HepG2 (cell line): ENCODE results near the gene RAB15. TPM values are rescaled to one million over a fixed set of nuclear protein-coding genes. Genes with fewer than 3 reads are reported as not detected.
A peak's percentile ranks its signal among the peaks of the same experiment; 100 is the strongest.

Experiments
- ARID2 ChIP-seq: sonication (generic); formaldehyde crosslinking; IDR thresholded peaks from 2 replicates; pipeline ENCODE4 v1.8.1; 2022; ENCODE audit warnings: mild to moderate bottlenecking, missing genetic modification reagents, borderline replicate concordance
- HIC2 ChIP-seq: sonication (generic); formaldehyde crosslinking; IDR thresholded peaks from 2 replicates; pipeline ENCODE4 v1.9.0; 2022; ENCODE audit warnings: low read depth, missing genetic modification reagents
- MAFF ChIP-seq: IDR thresholded peaks from 2 replicates; pipeline ENCODE4 v1.6.1; 2011; ENCODE audit warnings: low read depth, low read length, improper control_type of control experiment
- MLXIP ChIP-seq: sonication (generic); formaldehyde crosslinking; IDR thresholded peaks from 2 replicates; pipeline ENCODE4 v1.9.0; 2021; ENCODE audit warnings: missing genetic modification reagents, borderline replicate concordance
- MTERF4 ChIP-seq: sonication (generic); formaldehyde crosslinking; IDR thresholded peaks from 2 replicates; pipeline ENCODE4 v1.8.0; 2023; ENCODE audit warnings: mild to moderate bottlenecking, missing genetic modification reagents
- MXD1 ChIP-seq: sonication (generic); formaldehyde crosslinking; IDR thresholded peaks from 2 replicates; pipeline ENCODE4 v1.4.0; 2020; ENCODE audit warnings: mild to moderate bottlenecking, missing genetic modification reagents
- NFYB ChIP-seq: sonication (generic); formaldehyde crosslinking; IDR thresholded peaks from 2 replicates; pipeline ENCODE4 v1.4.0; 2020; ENCODE audit warnings: missing genetic modification reagents
- REST ChIP-seq, 2 experiments: IDR thresholded peaks; 2 replicates each; pipeline ENCODE4 v1.6.1; 2011 to 2012; ENCODE audit warnings: low read length in 2 of 2, borderline replicate concordance in 1 of 2, low read depth in 1 of 2, mild to moderate bottlenecking in 1 of 2, moderate library complexity in 1 of 2
- SIX4 ChIP-seq: sonication (generic); formaldehyde crosslinking; IDR thresholded peaks from 2 replicates; pipeline ENCODE4 v1.4.0; 2020; ENCODE audit warnings: missing genetic modification reagents
- TARDBP ChIP-seq: sonication (generic); formaldehyde crosslinking; IDR thresholded peaks from 2 replicates; pipeline ENCODE4 v1.8.0; 2022; ENCODE audit warnings: mild to moderate bottlenecking, missing genetic modification reagents
- TRAFD1 ChIP-seq: sonication (generic); formaldehyde crosslinking; IDR thresholded peaks from 2 replicates; pipeline ENCODE4 v1.5.1; 2020; ENCODE audit warnings: missing genetic modification reagents, mild to moderate bottlenecking, borderline replicate concordance
- ZC3H13 ChIP-seq: sonication (generic); formaldehyde crosslinking; IDR thresholded peaks from 2 replicates; pipeline ENCODE4 v1.8.1; 2023; ENCODE audit warnings: mild to moderate bottlenecking, missing genetic modification reagents, moderate library complexity
- ZFX ChIP-seq: sonication (generic); formaldehyde crosslinking; IDR thresholded peaks from 2 replicates; pipeline ENCODE4 v1.4.0; 2020; ENCODE audit warnings: mild to moderate bottlenecking, low read depth, missing genetic modification reagents, moderate library complexity
- ZNF503 ChIP-seq: sonication (generic); formaldehyde crosslinking; IDR thresholded peaks from 2 replicates; pipeline ENCODE4 v1.4.0; 2020; ENCODE audit warnings: missing genetic modification reagents
- polyA plus RNA-seq, 8 experiments: library from polyadenylated mRNA; depleted of rRNA in 3 of 8; stranded (reverse) in 7 of 8; unstranded in 1 of 8; fragments of >200 nt; fragmentation: Illumina TruSeq in 4 of 8; extraction: Trizol in 4 of 8; gene quantifications; 2 replicates each; pipeline versions ENCODE4 v1.2.1 to v1.2.3, GENCODE V29; 2011 to 2016; ENCODE audit warnings: low read depth in 4 of 8, missing spikeins in 1 of 8, mixed read lengths in 1 of 8; ENCODE audit not compliant: insufficient read depth in 1 of 8
- total RNA-seq, 5 experiments: library from RNA; depleted of rRNA; stranded (reverse); fragments of >200 nt; fragmentation: Illumina TruSeq; extraction: Trizol; gene quantifications; 2 replicates each; pipeline ENCODE4 v1.2.3, GENCODE V29; 2016; ENCODE audit warnings: low read depth in 1 of 5

The RAB15 gene
- total and polyA plus RNA-seq, 2 of the 13 experiments (the other 11 are each of a cell fraction or from before 2014, with no cell fraction given), result 7.4 to 18.5 TPM

GRCh38 chr14:64942531-64943111, 29.5 kb downstream of the RAB15 start, which contains the start of gene GPX2 (continued):
- TF ChIP-seq NFYB (CRISPR knock-in tag) (0 out of 2 replicates have a peak, but pooled peaks have one; percentile 9), MXD1 (no peak), ZNF503 (CRISPR knock-in tag) (peak; percentile 85; the same call in 1 of the 2 replicates), TARDBP (CRISPR knock-in tag) (peak; percentile 70), MAFF (peak; percentile 78), MTERF4 (CRISPR knock-in tag) (no peak), ZC3H13 (no peak), REST (IDR thresholded peaks at IDR 0.05; ENCODE audit: borderline replicate concordance in 1 of 2, low read depth in 1 of 2, low read length in 2 of 2) (peak in 1 of 2 experiments; percentile 29; a peak in 1 of 4 replicates), HIC2 (CRISPR knock-in tag) (no peak), TRAFD1 (CRISPR knock-in tag) (no peak), SIX4 (CRISPR knock-in tag) (peak; percentile 77), ARID2 (CRISPR knock-in tag) (no peak; the same call in 1 of the 2 replicates), MLXIP (CRISPR knock-in tag) (no peak), ZFX (peak; percentile 70)
